IMR-90 (cell line): Measurements from ENCODE around the gene LRP11. TPM values are rescaled to one million over a fixed set of nuclear protein-coding genes. Genes with fewer than 3 reads are reported as not detected.

ENCODE experiments used
- ATAC-seq: fragments of 200-7000 bp; cut with Tn5 transposase; 2 replicates; pipeline ENCODE4 v1.9.1; 2020; ENCODE audit warnings: low read depth, mild to moderate bottlenecking, moderate library complexity
- BruUV-seq: library from RNA; stranded (reverse); fragments of 400-500 nt; replicated peaks from 2 replicates; lab custom pipeline; 2021; lab: Mats Ljungman, UMichigan
- CTCF ChIA-PET: fragments of 300-600 bp; formaldehyde crosslinking; extraction: SDS; loops from one replicate; lab custom pipeline; 2021; ENCODE audit warnings: antibody characterized with exemption; lab: Yijun Ruan, JAX
- POLR2A ChIA-PET: fragments of 300-600 bp; sonication (Branson Sonifier 250); formaldehyde crosslinking; loops from one replicate; lab custom pipeline; 2022; ENCODE audit warnings: antibody characterized with exemption; ENCODE audit not compliant: unreplicated experiment; lab: Charles Lee
- DNase-seq: peaks from one replicate; pipeline ENCODE4 v3.0.0; 2013
- H2AFZ ChIP-seq: replicated peaks from 2 replicates; pipeline ENCODE3; 2013; ENCODE audit warnings: low read length, mild to moderate bottlenecking; ENCODE audit not compliant: poor library complexity
- H2AK5ac ChIP-seq: 2 replicates; pipeline ENCODE4 v1.6.1; 2013; ENCODE audit warnings: low read depth, low read length, inconsistent platforms
- H2AK9ac ChIP-seq: replicated peaks from 2 replicates; pipeline ENCODE3; 2013; ENCODE audit warnings: mild to moderate bottlenecking, low read depth, low read length, moderate library complexity; ENCODE audit not compliant: poor library complexity
- H2BK120ac ChIP-seq: 2 replicates; pipeline ENCODE4 v1.6.1; 2013; ENCODE audit warnings: low read depth, low read length, inconsistent platforms
- H2BK15ac ChIP-seq: 3 replicates; pipeline ENCODE4 v1.6.1; 2013; ENCODE audit warnings: low read depth, low read length, inconsistent platforms
- H2BK20ac ChIP-seq: 2 replicates; pipeline ENCODE4 v1.6.1; 2013; ENCODE audit warnings: low read depth, mild to moderate bottlenecking, inconsistent platforms, low read length, moderate library complexity
- H2BK5ac ChIP-seq: 2 replicates; pipeline ENCODE4 v1.6.1; 2013; ENCODE audit warnings: mild to moderate bottlenecking, low read depth, low read length, inconsistent platforms; ENCODE audit not compliant: poor library complexity, severe bottlenecking
- H3K14ac ChIP-seq: replicated peaks from 2 replicates; pipeline ENCODE4 v1.6.1; 2013; ENCODE audit warnings: low read depth, low read length, inconsistent platforms
- H3K18ac ChIP-seq: 2 replicates; pipeline ENCODE4 v1.6.1; 2013; ENCODE audit warnings: low read depth, low read length, control low read depth
- H3K23ac ChIP-seq: 2 replicates; pipeline ENCODE4 v1.6.1; 2013; ENCODE audit warnings: low read depth, low read length, inconsistent platforms
- H3K27ac ChIP-seq: 2 replicates; pipeline ENCODE4 v1.5.1; 2013; ENCODE audit warnings: mild to moderate bottlenecking, control low read depth, low read length; ENCODE audit not compliant: insufficient read depth
- H3K27me3 ChIP-seq: 2 replicates; pipeline ENCODE4 v1.6.1; 2013; ENCODE audit warnings: low read length; ENCODE audit not compliant: control insufficient read depth, insufficient read depth
- H3K36me3 ChIP-seq: 2 replicates; pipeline ENCODE4 v1.6.1; 2013; ENCODE audit warnings: low read length, mixed read lengths; ENCODE audit not compliant: control insufficient read depth, insufficient read depth
- H3K4ac ChIP-seq: 2 replicates; pipeline ENCODE4 v1.6.1; 2013; ENCODE audit warnings: low read depth, low read length, inconsistent platforms
- H3K4me1 ChIP-seq: 2 replicates; pipeline ENCODE4 v1.6.1; 2013; ENCODE audit warnings: low read length, mixed read lengths; ENCODE audit not compliant: control insufficient read depth, insufficient read depth
- H3K4me2 ChIP-seq: 2 replicates; pipeline ENCODE4 v1.6.1; 2013; ENCODE audit warnings: low read depth, mild to moderate bottlenecking, control low read depth, low read length, moderate library complexity
- H3K4me3 ChIP-seq: 2 replicates; pipeline ENCODE4 v1.5.1; 2013; ENCODE audit warnings: low read depth, mild to moderate bottlenecking, control low read depth, low read length, moderate library complexity; ENCODE audit not compliant: insufficient read depth
- H3K56ac ChIP-seq: 2 replicates; pipeline ENCODE4 v1.6.1; 2013; ENCODE audit warnings: low read length, inconsistent platforms; ENCODE audit not compliant: insufficient read depth; ENCODE audit errors: extremely low read depth
- H3K79me1 ChIP-seq, 2 experiments: 2 replicates each; pipeline ENCODE4 v1.6.1; 2013; ENCODE audit warnings: low read length in 2 of 2, inconsistent platforms in 1 of 2, low read depth in 1 of 2
- H3K9ac ChIP-seq: 2 replicates; pipeline ENCODE4 v1.6.1; 2013; ENCODE audit warnings: low read depth, low read length, control low read depth
- H3K9me1 ChIP-seq: 2 replicates; pipeline ENCODE4 v1.6.1; 2013; ENCODE audit warnings: low read length, inconsistent platforms; ENCODE audit not compliant: insufficient read depth
- H3K9me3 ChIP-seq: 2 replicates; pipeline ENCODE4 v1.6.1; 2013; ENCODE audit warnings: low read length; ENCODE audit not compliant: control insufficient read depth, insufficient read depth
- H4K20me1 ChIP-seq: 2 replicates; pipeline ENCODE4 v1.6.1; 2013; ENCODE audit warnings: low read length, inconsistent platforms; ENCODE audit not compliant: insufficient read depth
- H4K5ac ChIP-seq: 2 replicates; pipeline ENCODE4 v1.6.1; 2013; ENCODE audit warnings: mild to moderate bottlenecking, low read depth, low read length, control low read depth
- H4K8ac ChIP-seq, 2 experiments: 2 replicates each; pipeline ENCODE4 v1.6.1; 2013; ENCODE audit warnings: low read depth in 2 of 2, low read length in 2 of 2, control low read depth in 1 of 2, inconsistent platforms in 1 of 2
- H4K91ac ChIP-seq: 2 replicates; pipeline ENCODE4 v1.6.1; 2013; ENCODE audit warnings: low read depth, low read length, inconsistent platforms; ENCODE audit not compliant: insufficient read depth
- BHLHE40 ChIP-seq: fragments of 150-350 bp; IDR thresholded peaks from 2 replicates; pipeline ENCODE4 v1.6.1; 2016; ENCODE audit warnings: mild to moderate bottlenecking, low read depth, low read length
- CEBPB ChIP-seq: IDR thresholded peaks from 2 replicates; pipeline ENCODE4 v1.6.1; 2012; ENCODE audit warnings: low read depth, low read length, improper control_type of control experiment
- CHD1 ChIP-seq: IDR thresholded peaks from 2 replicates; pipeline ENCODE4 v1.6.1; 2012; ENCODE audit warnings: low read depth, low read length, improper control_type of control experiment
- CTCF ChIP-seq: conservative IDR thresholded peaks from 2 replicates; pipeline ENCODE4 v1.5.1; 2012; ENCODE audit warnings: mild to moderate bottlenecking, low read depth, low read length, improper control_type of control experiment
- ELK1 ChIP-seq: fragments of 150-350 bp; IDR thresholded peaks from 2 replicates; pipeline ENCODE4 v1.6.1; 2016; ENCODE audit warnings: low read depth, mild to moderate bottlenecking, low read length, moderate library complexity, borderline replicate concordance
- FOS ChIP-seq: fragments of 150-350 bp; IDR thresholded peaks from 2 replicates; pipeline ENCODE4 v1.6.1; 2016; ENCODE audit warnings: low read depth, low read length
- MAFK ChIP-seq: IDR thresholded peaks from 2 replicates; pipeline ENCODE4 v1.6.1; 2012; ENCODE audit warnings: low read depth, low read length, improper control_type of control experiment
- MAZ ChIP-seq: IDR thresholded peaks from 2 replicates; pipeline ENCODE4 v1.6.1; 2012; ENCODE audit warnings: low read depth, mild to moderate bottlenecking, low read length, improper control_type of control experiment, moderate library complexity, borderline replicate concordance
- MXI1 ChIP-seq: IDR thresholded peaks from 2 replicates; pipeline ENCODE4 v1.6.1; 2012; ENCODE audit warnings: low read depth, mild to moderate bottlenecking, low read length, moderate library complexity, borderline replicate concordance
- NFE2L2 ChIP-seq: fragments of 150-350 bp; IDR thresholded peaks from 2 replicates; pipeline ENCODE4 v1.6.1; 2016; ENCODE audit warnings: low read depth, mild to moderate bottlenecking, low read length
- POLR2A ChIP-seq: IDR thresholded peaks from 2 replicates; pipeline ENCODE4 v1.6.1; 2012; ENCODE audit warnings: mild to moderate bottlenecking, low read depth, low read length
- RAD21 ChIP-seq: IDR thresholded peaks from 2 replicates; pipeline ENCODE4 v1.6.1; 2012; ENCODE audit warnings: low read length, improper control_type of control experiment
- RCOR1 ChIP-seq: IDR thresholded peaks from 2 replicates; pipeline ENCODE4 v1.6.1; 2012; ENCODE audit warnings: mild to moderate bottlenecking, low read length, improper control_type of control experiment; ENCODE audit not compliant: insufficient replicate concordance
- RFX5 ChIP-seq: IDR thresholded peaks from 2 replicates; pipeline ENCODE4 v1.8.0; 2012; ENCODE audit warnings: low read depth, mild to moderate bottlenecking, low read length, moderate library complexity
- SMC3 ChIP-seq: fragments of 150-350 bp; IDR thresholded peaks from 2 replicates; pipeline ENCODE4 v1.6.1; 2016; ENCODE audit warnings: low read depth, mild to moderate bottlenecking, antibody characterized with exemption, low read length, moderate library complexity
- USF2 ChIP-seq: fragments of 150-350 bp; IDR thresholded peaks from 2 replicates; pipeline ENCODE4 v1.6.1; 2017; ENCODE audit warnings: mild to moderate bottlenecking, antibody characterized with exemption, low read length, low read depth
- WGBS, 2 experiments: methylation state at CpG; one replicate each; pipeline versions ENCODE4 v1.1.5 to v1.1.7; 2013; ENCODE audit warnings: missing lambda C conversion rate in 2 of 2; ENCODE audit not compliant: insufficient read length in 1 of 2; ENCODE audit errors: extremely low coverage in 2 of 2; 5-methylcytosine and 5-hydroxymethylcytosine counted together
- dilution Hi-C: fragments of 300-500 bp; cut with HindIII; formaldehyde crosslinking; loops from one replicate; pipeline ENCODE4 v1.14.3; 2018; ENCODE audit warnings: low sequenced_read_pairs; ENCODE audit not compliant: unreplicated experiment
- in situ Hi-C: fragments of 300-500 bp; cut with MboI; formaldehyde crosslinking; loops from 3 replicates; pipeline ENCODE4 v1.14.3; 2019; ENCODE audit warnings: low sequenced_read_pairs, inconsistent platforms, mixed read lengths
- intact Hi-C: fragments of 100-400 bp; cut with micrococcal nuclease; formaldehyde crosslinking; loops from 2 replicates; pipeline ENCODE4 v1.10.0; 2022
- polyA plus RNA-seq, 3 experiments: library from polyadenylated mRNA; depleted of rRNA; stranded (reverse); fragments of >200 nt; gene quantifications; 2 replicates each; pipeline ENCODE4 v1.2.3, GENCODE V29; 2012; ENCODE audit warnings: low replicate concordance in 1 of 3
- total RNA-seq: library from RNA; depleted of rRNA; stranded (reverse); fragments of >200 nt; gene quantifications from 2 replicates; pipeline ENCODE4 v1.2.3, GENCODE V29; 2012

Gene LRP11
- total and polyA plus RNA-seq, 2 of the 4 experiments (the other 2 are of a cell fraction) = 48.8 to 63.8 TPM

- H3K9me3 ChIP-seq = no peaks in the 10 kb centered on the region
- H2BK5ac ChIP-seq = no peak overlapping the region
- DNase-seq = no peak
- H2AFZ ChIP-seq = peak overlapping the region; percentile 14
- no peak overlapping the region for H3K4me2 ChIP-seq
- H2BK15ac ChIP-seq = no peak overlapping the region
- H3K9ac ChIP-seq = no peak overlapping the region
- ATAC-seq = no peak
- H4K8ac ChIP-seq = no peak overlapping the region
- H3K36me3 ChIP-seq = no peaks in the 10 kb centered on the region
- no peak overlapping the region for H2BK120ac ChIP-seq
- H3K56ac ChIP-seq = no peak overlapping the region
- in situ Hi-C loops = no loop called here
- intact Hi-C loops = no loop called here
- H3K4ac ChIP-seq = no peak overlapping the region
- dilution Hi-C loops = no loop called here
- no peak overlapping the region for H3K18ac ChIP-seq
- H3K14ac ChIP-seq = no peak overlapping the region
- no peak overlapping the region for H4K5ac ChIP-seq
- no peak overlapping the region for H2BK20ac ChIP-seq
- POLR2A ChIA-PET = no interaction called here
- H4K91ac ChIP-seq = no peak overlapping the region
- WGBS, 2 experiments = no CpG with 5 or more reads among the region's 3 CpGs
- H3K27ac ChIP-seq = no peak overlapping the region
- no peaks in the 10 kb centered on the region for H3K79me1 ChIP-seq
- BruUV-seq = no TSS peak
- H3K9me1 ChIP-seq = no peaks in the 10 kb centered on the region
- TF ChIP-seq MAFK = no peak
- no peak for TF ChIP-seq BHLHE40
- no peak for TF ChIP-seq MXI1
- no peak for TF ChIP-seq RCOR1
- no peak for TF ChIP-seq CTCF
- no peak for TF ChIP-seq POLR2A
- TF ChIP-seq MAZ = no peak
- TF ChIP-seq RAD21 = no peak
- no peak for TF ChIP-seq ELK1
- no peak for TF ChIP-seq FOS
- TF ChIP-seq NFE2L2 = no peak
- TF ChIP-seq USF2 = no peak
- no peak for TF ChIP-seq RFX5
- TF ChIP-seq SMC3 = no peak
- TF ChIP-seq CHD1 = no peak
- no peak for TF ChIP-seq CEBPB
- CTCF ChIA-PET = no interaction called here
- H3K23ac ChIP-seq = no peak overlapping the region
- H2AK5ac ChIP-seq = no peak overlapping the region
- H3K4me1 ChIP-seq = no peaks in the 10 kb centered on the region
- no peak overlapping the region for H3K4me3 ChIP-seq
- H2AK9ac ChIP-seq = no peak overlapping the region
- H3K27me3 ChIP-seq = peaks cover 15% of the 10 kb centered on the region
- H4K20me1 ChIP-seq = no peaks in the 10 kb centered on the region
Observed at GRCh38 chr6:149876241-149876933, 12.2 kb upstream of the LRP11 start.
